SK-N-SH treated with all-trans-retinoic acid at 6 μM for 48 hours (cell line): ENCODE data around the gene DUSP5.

Experiments used
- ATAC-seq: fragments of 200-7000 bp; cut with Tn5 transposase; 3 replicates; pipeline ENCODE4 v1.9.1; 2020; ENCODE audit warnings: mild to moderate bottlenecking, moderate library complexity
- ARNTL ChIP-seq: fragments of 450-650 bp; formaldehyde crosslinking; IDR thresholded peaks from 2 replicates; pipeline ENCODE4 v1.5.0; 2020; ENCODE audit warnings: low read depth, mild to moderate bottlenecking, moderate library complexity, borderline replicate concordance
- BACH2 ChIP-seq: fragments of 250-450 bp; sonication (Bioruptor Pico); IDR thresholded peaks from 2 replicates; pipeline ENCODE4 v1.9.0; 2021; ENCODE audit warnings: mild to moderate bottlenecking, borderline replicate concordance
- CREB5 ChIP-seq: fragments of 250-450 bp; sonication (Bioruptor Pico); IDR thresholded peaks from 2 replicates; pipeline ENCODE4 v1.5.1; 2020; ENCODE audit warnings: low read depth, mild to moderate bottlenecking, moderate library complexity
- CSRNP3 ChIP-seq: fragments of 250-450 bp; sonication (Bioruptor Pico); IDR thresholded peaks from 2 replicates; pipeline ENCODE4 v1.5.1; 2021; ENCODE audit warnings: mild to moderate bottlenecking, moderate library complexity
- ESRRG ChIP-seq: fragments of 250-450 bp; sonication (Bioruptor Pico); IDR thresholded peaks from 2 replicates; pipeline ENCODE4 v1.6.1; 2021; ENCODE audit warnings: mild to moderate bottlenecking
- GLIS3 ChIP-seq: fragments of 250-450 bp; sonication (Bioruptor Pico); IDR thresholded peaks from 2 replicates; pipeline ENCODE4 v1.5.0; 2020; ENCODE audit warnings: mild to moderate bottlenecking, moderate library complexity
- ISL1 ChIP-seq: fragments of 250-450 bp; sonication (Bioruptor Pico); IDR thresholded peaks from 2 replicates; pipeline ENCODE4 v2.1.2; 2022; ENCODE audit warnings: mild to moderate bottlenecking, moderate library complexity
- OSR1 ChIP-seq: fragments of 250-450 bp; sonication (Bioruptor Pico); IDR thresholded peaks from 2 replicates; pipeline ENCODE4 v1.8.0; 2022; ENCODE audit warnings: moderate library complexity, mild to moderate bottlenecking, inconsistent platforms
- POU6F1 ChIP-seq: fragments of 250-450 bp; sonication (Bioruptor Pico); IDR thresholded peaks from 2 replicates; pipeline ENCODE4 v1.8.0; 2021; ENCODE audit warnings: low read depth, mild to moderate bottlenecking, moderate library complexity, borderline replicate concordance
- PPARA ChIP-seq: fragments of 250-450 bp; sonication (Bioruptor Pico); IDR thresholded peaks from 2 replicates; pipeline ENCODE4 v1.5.0; 2020; ENCODE audit warnings: mild to moderate bottlenecking, borderline replicate concordance
- RARB ChIP-seq: fragments of 250-450 bp; sonication (Bioruptor Pico); IDR thresholded peaks from 2 replicates; pipeline ENCODE4 v1.8.0; 2021; ENCODE audit warnings: mild to moderate bottlenecking, moderate library complexity
- SNAI2 ChIP-seq: fragments of 250-450 bp; sonication (Bioruptor Pico); IDR thresholded peaks from 2 replicates; pipeline ENCODE4 v1.5.0; 2020; ENCODE audit warnings: mild to moderate bottlenecking, moderate library complexity
- TCF4 ChIP-seq: fragments of 250-450 bp; sonication (Bioruptor Pico); IDR thresholded peaks from 2 replicates; pipeline ENCODE4 v1.8.0; 2021; ENCODE audit warnings: mild to moderate bottlenecking, moderate library complexity, borderline replicate concordance
- TOX ChIP-seq: fragments of 250-450 bp; sonication (Bioruptor Pico); IDR thresholded peaks from 2 replicates; pipeline ENCODE4 v1.8.0; 2021; ENCODE audit warnings: mild to moderate bottlenecking, moderate library complexity, borderline replicate concordance
- TSHZ2 ChIP-seq: fragments of 250-450 bp; sonication (Bioruptor Pico); IDR thresholded peaks from 2 replicates; pipeline ENCODE4 v1.5.0; 2020; ENCODE audit warnings: mild to moderate bottlenecking, moderate library complexity
- ZC3H10 ChIP-seq: fragments of 250-450 bp; sonication (Bioruptor Pico); IDR thresholded peaks from 2 replicates; pipeline ENCODE4 v1.5.1; 2021; ENCODE audit warnings: mild to moderate bottlenecking, moderate library complexity
- ZFP3 ChIP-seq: fragments of 250-450 bp; sonication (Bioruptor Pico); IDR thresholded peaks from 2 replicates; pipeline ENCODE4 v1.5.0; 2020; ENCODE audit warnings: mild to moderate bottlenecking, moderate library complexity
- ZFP30 ChIP-seq: fragments of 450-650 bp; formaldehyde crosslinking; IDR thresholded peaks from 2 replicates; pipeline ENCODE4 v1.5.0; 2022; ENCODE audit warnings: mild to moderate bottlenecking, moderate library complexity
- ZNF565 ChIP-seq: fragments of 450-650 bp; formaldehyde crosslinking; conservative IDR thresholded peaks from 2 replicates; pipeline ENCODE4 v1.5.0; 2020; ENCODE audit warnings: low read depth, mild to moderate bottlenecking, moderate library complexity
- ZNF70 ChIP-seq: fragments of 450-650 bp; formaldehyde crosslinking; IDR thresholded peaks from 2 replicates; pipeline ENCODE4 v1.5.0; 2020; ENCODE audit warnings: mild to moderate bottlenecking, moderate library complexity
- ZNF8 ChIP-seq: fragments of 450-650 bp; formaldehyde crosslinking; IDR thresholded peaks from 2 replicates; pipeline ENCODE4 v1.5.0; 2020; ENCODE audit warnings: mild to moderate bottlenecking, moderate library complexity

The DUSP5 gene

GRCh38 chr10:110457851-110458250, 39.9 kb upstream of the DUSP5 start:
- no peak for ATAC-seq
- TF ChIP-seq ARNTL (no peak), BACH2 (no peak), CSRNP3 (CRISPR knock-in tag) (no peak), ZC3H10 (CRISPR knock-in tag) (no peak), ZFP3 (CRISPR knock-in tag) (no peak), ZFP30 (no peak), RARB (CRISPR knock-in tag) (no peak), CREB5 (CRISPR knock-in tag) (no peak)

- TF ChIP-seq POU6F1 (CRISPR knock-in tag) (no peak), ZNF565 (CRISPR knock-in tag) (no peak)
- ATAC-seq: no peak
These were observed 39.3 kb upstream of the DUSP5 start for GRCh38 chr10:110458266-110458920.

GRCh38 chr10:110459600-110459999, 38.1 kb upstream of the DUSP5 start:
- no peak for TF ChIP-seq ZFP3 (CRISPR knock-in tag)
- no peak for TF ChIP-seq GLIS3 (CRISPR knock-in tag)
- TF ChIP-seq TSHZ2 (CRISPR knock-in tag): no peak
- TF ChIP-seq OSR1 (CRISPR knock-in tag): no peak
- no peak for TF ChIP-seq TCF4 (CRISPR knock-in tag)
- TF ChIP-seq TOX (CRISPR knock-in tag): no peak
- no peak for TF ChIP-seq ARNTL
- no peak for TF ChIP-seq ZNF8 (CRISPR knock-in tag)
- TF ChIP-seq PPARA (CRISPR knock-in tag): no peak
- no peak for TF ChIP-seq ISL1 (CRISPR knock-in tag)
- no peak for TF ChIP-seq RARB (CRISPR knock-in tag)
- no peak for TF ChIP-seq ZC3H10 (CRISPR knock-in tag)
- no peak for TF ChIP-seq CREB5 (CRISPR knock-in tag)
- TF ChIP-seq BACH2: no peak
- TF ChIP-seq ZNF70: no peak
- no peak for TF ChIP-seq ZFP30
- no peak for TF ChIP-seq POU6F1 (CRISPR knock-in tag)
- TF ChIP-seq ESRRG (CRISPR knock-in tag): no peak
- no peak for TF ChIP-seq SNAI2 (CRISPR knock-in tag)
- TF ChIP-seq ZNF565 (CRISPR knock-in tag): no peak
- TF ChIP-seq, all 23 proteins: peak for 0
- ATAC-seq: no peak
